ENCODE measurements around the gene PCSK5.

Gene PCSK5

DNA sequence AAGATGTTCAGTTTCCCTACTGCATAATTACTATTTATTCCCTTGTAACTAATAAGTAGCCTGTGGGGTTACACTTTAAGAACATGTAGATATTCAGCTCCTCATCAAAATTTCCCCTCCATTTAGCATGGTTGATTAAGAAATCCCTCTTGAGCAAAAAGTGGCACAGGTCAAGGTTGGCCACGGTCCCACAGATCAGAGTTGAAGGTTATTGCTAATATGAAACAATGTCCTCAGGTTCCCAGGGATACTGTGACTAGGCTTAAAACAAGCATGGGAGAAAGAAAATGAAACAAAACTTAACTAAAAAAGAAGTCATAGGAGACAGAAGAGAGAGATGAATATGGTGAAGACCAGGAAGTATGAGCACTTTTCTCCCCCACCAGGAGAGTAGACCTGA, 439.6 kb downstream of the PCSK5 start:
- no peak overlapping the region for H3K4me3 ChIP-seq (ENCODE audit: low read length in 2 of 2)
- no peaks in the 10 kb centered on the region for H3K4me1 ChIP-seq (ENCODE audit: control insufficient read depth in 2 of 2, insufficient read depth in 2 of 2, low read length in 2 of 2)

DNA sequence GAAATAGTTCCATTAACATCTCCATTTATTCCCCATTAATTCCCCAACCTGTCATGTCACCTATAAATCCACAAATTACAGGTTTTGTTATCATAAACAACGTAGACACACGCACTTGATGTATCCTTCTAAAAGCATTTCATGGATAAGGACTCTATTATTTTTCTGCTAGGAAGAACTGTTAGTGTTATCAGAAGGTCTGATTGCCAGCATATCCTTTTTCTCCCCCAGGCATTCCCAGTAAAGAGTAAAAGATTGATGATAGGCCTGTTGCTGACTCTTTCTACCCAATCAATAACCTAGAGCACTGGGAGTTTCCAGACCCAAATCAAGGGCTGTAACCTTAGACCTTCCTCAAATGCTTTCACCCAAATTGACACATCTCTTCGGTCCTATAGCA, 442.9 kb downstream of the PCSK5 start:
- H3K9me3 ChIP-seq (ENCODE audit: control insufficient read depth in 2 of 2, low read length in 2 of 2): no peaks in the 10 kb centered on the region
- H3K9ac ChIP-seq (ENCODE audit: low read depth in 1 of 2, low read length in 2 of 2): no peak overlapping the region
- H3K36me3 ChIP-seq (ENCODE audit: control insufficient read depth in 2 of 2, insufficient read depth in 2 of 2, low read length in 2 of 2): peaks cover 5 to 7% of the 10 kb centered on the region in 2 donors
- H3K4me3 ChIP-seq (ENCODE audit: low read length in 2 of 2): no peak overlapping the region
- no peak overlapping the region for H3K27ac ChIP-seq (ENCODE audit: low read depth in 2 of 2, low read length in 2 of 2)
- no peaks in the 10 kb centered on the region for H3K4me1 ChIP-seq (ENCODE audit: control insufficient read depth in 2 of 2, insufficient read depth in 2 of 2, low read length in 2 of 2)
- H3K27me3 ChIP-seq (ENCODE audit: control insufficient read depth in 2 of 2, insufficient read depth in 2 of 2, low read length in 2 of 2): no peaks in the 10 kb centered on the region

More for the DNA sequence above, 439.6 kb downstream of the PCSK5 start:
- Histone ChIP-seq H3K9ac (ENCODE audit: low read depth in 1 of 2, low read length in 2 of 2) (no peak overlapping the region), H3K27me3 (ENCODE audit: control insufficient read depth in 2 of 2, insufficient read depth in 2 of 2, low read length in 2 of 2) (no peaks in the 10 kb centered on the region), H3K27ac (ENCODE audit: low read depth in 2 of 2, low read length in 2 of 2) (no peak overlapping the region), H3K36me3 (ENCODE audit: control insufficient read depth in 2 of 2, insufficient read depth in 2 of 2, low read length in 2 of 2) (peaks cover 9 to 12% of the 10 kb centered on the region in 2 donors), H3K9me3 (ENCODE audit: control insufficient read depth in 2 of 2, low read length in 2 of 2) (no peaks in the 10 kb centered on the region)

DNA sequence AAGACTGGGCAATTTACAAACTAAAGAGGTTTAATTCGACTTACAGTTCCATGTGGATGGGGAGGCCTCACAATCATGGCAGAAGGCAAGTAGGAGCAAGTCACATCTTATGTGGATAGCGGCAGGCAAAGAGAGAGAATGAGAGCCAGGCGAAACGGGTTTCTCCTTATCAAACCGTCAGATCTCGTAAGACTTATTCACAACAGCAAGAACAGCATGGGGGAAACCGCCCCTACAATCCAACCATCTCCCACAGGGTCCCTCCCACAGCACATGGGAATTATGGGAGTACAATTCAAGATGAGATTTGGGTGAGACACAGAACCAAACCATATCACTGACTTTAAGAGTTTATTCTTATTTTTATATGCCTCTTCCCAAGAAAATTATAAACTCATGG, 443.5 kb downstream of the PCSK5 start:
- no peak overlapping the region for H3K27ac ChIP-seq (ENCODE audit: low read depth in 2 of 2, low read length in 2 of 2)
- H3K4me3 ChIP-seq (ENCODE audit: low read length in 2 of 2): no peak overlapping the region
- no peaks in the 10 kb centered on the region for H3K27me3 ChIP-seq (ENCODE audit: control insufficient read depth in 2 of 2, insufficient read depth in 2 of 2, low read length in 2 of 2)
- no peak overlapping the region for H3K9ac ChIP-seq (ENCODE audit: low read depth in 1 of 2, low read length in 2 of 2)
- H3K36me3 ChIP-seq (ENCODE audit: control insufficient read depth in 2 of 2, insufficient read depth in 2 of 2, low read length in 2 of 2): peaks cover 4 to 12% of the 10 kb centered on the region in 2 donors
- no peaks in the 10 kb centered on the region for H3K9me3 ChIP-seq (ENCODE audit: control insufficient read depth in 2 of 2, low read length in 2 of 2)
- H3K4me1 ChIP-seq (ENCODE audit: control insufficient read depth in 2 of 2, insufficient read depth in 2 of 2, low read length in 2 of 2): no peaks in the 10 kb centered on the region

DNA sequence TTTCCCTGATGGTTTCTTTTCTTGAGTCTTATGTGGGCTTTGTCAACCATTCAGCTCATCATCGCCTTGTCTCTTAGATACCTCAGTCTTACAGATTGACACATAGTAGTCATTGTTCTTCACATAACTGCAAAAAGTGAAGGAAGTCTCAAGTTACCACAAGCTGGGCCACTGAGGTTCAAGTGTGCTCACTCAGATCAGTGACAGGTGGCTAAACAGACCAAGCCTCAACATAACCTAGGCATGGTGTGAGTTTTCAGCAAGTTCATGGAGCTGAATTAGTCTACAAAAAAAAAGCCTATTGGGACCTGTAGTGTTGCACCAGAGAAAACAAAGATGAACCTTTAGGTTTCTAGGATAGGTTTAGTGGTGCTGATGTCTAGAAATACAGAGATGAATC, 445.6 kb downstream of the PCSK5 start:
- no peak overlapping the region for H3K27ac ChIP-seq (ENCODE audit: low read depth in 2 of 2, low read length in 2 of 2)
- peaks cover 4 to 7% of the 10 kb centered on the region in 2 donors for H3K36me3 ChIP-seq (ENCODE audit: control insufficient read depth in 2 of 2, insufficient read depth in 2 of 2, low read length in 2 of 2)
- no peaks in the 10 kb centered on the region for H3K4me1 ChIP-seq (ENCODE audit: control insufficient read depth in 2 of 2, insufficient read depth in 2 of 2, low read length in 2 of 2)
- H3K4me3 ChIP-seq (ENCODE audit: low read length in 2 of 2): no peak overlapping the region
- H3K9ac ChIP-seq (ENCODE audit: low read depth in 1 of 2, low read length in 2 of 2): no peak overlapping the region
- no peaks in the 10 kb centered on the region for H3K27me3 ChIP-seq (ENCODE audit: control insufficient read depth in 2 of 2, insufficient read depth in 2 of 2, low read length in 2 of 2)
- no peaks in the 10 kb centered on the region for H3K9me3 ChIP-seq (ENCODE audit: control insufficient read depth in 2 of 2, low read length in 2 of 2)

DNA sequence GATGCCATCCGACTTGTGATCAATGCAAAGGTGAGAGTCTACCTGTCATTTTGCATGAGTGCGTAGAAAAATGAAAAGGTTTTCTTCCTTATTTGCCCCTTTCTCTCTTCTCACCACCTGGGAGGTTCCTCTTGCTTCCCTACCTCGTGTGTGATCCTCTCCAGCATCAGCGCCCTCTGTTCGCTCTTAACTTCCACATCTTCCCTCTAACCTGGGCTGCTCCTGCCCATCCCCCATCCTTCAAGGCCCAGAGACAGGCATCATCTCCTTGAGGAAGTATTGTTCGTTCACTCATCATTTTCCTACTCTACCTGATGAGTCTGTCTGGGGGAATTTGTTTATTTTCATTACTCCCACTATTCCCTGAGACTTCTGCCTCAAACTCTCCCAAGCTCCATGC, 447.9 kb downstream of the PCSK5 start:
- no peak overlapping the region for H3K27ac ChIP-seq (ENCODE audit: low read depth in 2 of 2, low read length in 2 of 2)
- no peak overlapping the region for H3K9ac ChIP-seq (ENCODE audit: low read depth in 1 of 2, low read length in 2 of 2)
- no peaks in the 10 kb centered on the region for H3K9me3 ChIP-seq (ENCODE audit: control insufficient read depth in 2 of 2, low read length in 2 of 2)
- H3K36me3 ChIP-seq (ENCODE audit: control insufficient read depth in 2 of 2, insufficient read depth in 2 of 2, low read length in 2 of 2): peaks cover 0 to 5% of the 10 kb centered on the region in 2 donors
- H3K27me3 ChIP-seq (ENCODE audit: control insufficient read depth in 2 of 2, insufficient read depth in 2 of 2, low read length in 2 of 2): no peaks in the 10 kb centered on the region
- no peak overlapping the region for H3K4me3 ChIP-seq (ENCODE audit: low read length in 2 of 2)
- no peaks in the 10 kb centered on the region for H3K4me1 ChIP-seq (ENCODE audit: control insufficient read depth in 2 of 2, insufficient read depth in 2 of 2, low read length in 2 of 2)

DNA sequence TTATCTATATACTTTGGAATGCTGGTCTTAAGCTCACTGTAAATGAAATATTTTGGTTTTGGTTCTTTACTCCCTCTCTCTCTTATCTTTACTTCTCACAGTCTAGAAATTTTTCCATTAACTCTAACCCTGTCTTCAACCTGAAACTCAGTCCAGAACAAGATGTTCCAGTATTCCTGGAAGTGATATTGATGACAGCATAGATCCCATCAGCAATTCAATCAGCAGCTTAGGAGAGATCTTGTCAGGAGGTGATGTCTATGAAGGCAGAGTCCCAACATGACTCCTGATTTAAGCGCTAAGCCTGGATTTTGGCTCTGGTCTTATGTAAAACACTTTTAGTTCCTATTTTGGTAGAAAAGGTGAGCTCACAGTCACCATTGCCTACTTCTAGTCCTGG, 451.1 kb downstream of the PCSK5 start:
- H3K4me3 ChIP-seq (ENCODE audit: low read length in 2 of 2): no peak overlapping the region
- no peaks in the 10 kb centered on the region for H3K9me3 ChIP-seq (ENCODE audit: control insufficient read depth in 2 of 2, low read length in 2 of 2)
- H3K27me3 ChIP-seq (ENCODE audit: control insufficient read depth in 2 of 2, insufficient read depth in 2 of 2, low read length in 2 of 2): no peaks in the 10 kb centered on the region
- peaks cover 0 to 5% of the 10 kb centered on the region in 2 donors for H3K36me3 ChIP-seq (ENCODE audit: control insufficient read depth in 2 of 2, insufficient read depth in 2 of 2, low read length in 2 of 2)
- no peaks in the 10 kb centered on the region for H3K4me1 ChIP-seq (ENCODE audit: control insufficient read depth in 2 of 2, insufficient read depth in 2 of 2, low read length in 2 of 2)
- H3K9ac ChIP-seq (ENCODE audit: low read depth in 1 of 2, low read length in 2 of 2): no peak overlapping the region
- H3K27ac ChIP-seq (ENCODE audit: low read depth in 2 of 2, low read length in 2 of 2): no peak overlapping the region

DNA sequence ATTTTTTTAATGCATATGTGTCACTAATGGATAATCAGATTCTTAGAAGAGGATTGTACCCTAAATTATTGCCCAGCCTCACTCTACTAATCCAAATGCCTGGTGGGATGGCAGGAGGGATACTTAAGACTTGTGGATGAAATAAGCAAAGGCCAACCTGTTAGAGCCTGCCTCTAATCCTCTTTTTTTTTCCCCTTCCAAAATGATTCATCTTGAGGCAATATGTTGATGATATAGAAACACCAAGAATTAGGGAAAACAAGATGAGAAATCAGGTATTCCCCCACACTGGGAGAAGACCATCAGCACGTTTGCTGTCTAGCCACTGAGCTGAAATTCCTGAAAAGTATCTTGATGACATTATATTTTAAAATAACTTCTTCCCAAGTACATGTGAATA, 451.7 kb downstream of the PCSK5 start:
- Histone ChIP-seq H3K9me3 (ENCODE audit: control insufficient read depth in 2 of 2, low read length in 2 of 2) (no peaks in the 10 kb centered on the region), H3K27ac (ENCODE audit: low read depth in 2 of 2, low read length in 2 of 2) (no peak overlapping the region), H3K36me3 (ENCODE audit: control insufficient read depth in 2 of 2, insufficient read depth in 2 of 2, low read length in 2 of 2) (peaks cover 0 to 5% of the 10 kb centered on the region in 2 donors), H3K9ac (ENCODE audit: low read depth in 1 of 2, low read length in 2 of 2) (no peak overlapping the region), H3K4me3 (ENCODE audit: low read length in 2 of 2) (no peak overlapping the region), H3K27me3 (ENCODE audit: control insufficient read depth in 2 of 2, insufficient read depth in 2 of 2, low read length in 2 of 2) (no peaks in the 10 kb centered on the region), H3K4me1 (ENCODE audit: control insufficient read depth in 2 of 2, insufficient read depth in 2 of 2, low read length in 2 of 2) (no peaks in the 10 kb centered on the region)

DNA sequence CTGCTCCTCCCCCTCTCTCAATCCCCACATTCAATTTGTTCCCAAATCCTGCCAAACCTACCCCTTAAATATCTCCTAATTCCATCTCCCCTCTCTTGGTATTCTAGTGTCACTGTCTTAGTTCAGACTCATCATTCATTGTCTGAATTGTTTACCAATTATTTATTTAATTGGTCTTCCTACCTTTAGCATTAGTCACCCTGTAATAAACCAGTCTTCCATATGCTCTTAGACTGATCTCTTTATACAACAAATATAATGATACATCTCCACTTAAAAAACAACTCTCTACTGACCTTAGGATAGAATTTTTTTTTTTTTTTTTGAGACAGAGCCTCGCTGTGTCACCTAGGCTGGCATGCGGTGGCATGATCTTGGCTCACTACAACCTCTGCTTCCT, 452.4 kb downstream of the PCSK5 start:
- peaks cover 0 to 5% of the 10 kb centered on the region in 2 donors for H3K36me3 ChIP-seq (ENCODE audit: control insufficient read depth in 2 of 2, insufficient read depth in 2 of 2, low read length in 2 of 2)
- H3K4me1 ChIP-seq (ENCODE audit: control insufficient read depth in 2 of 2, insufficient read depth in 2 of 2, low read length in 2 of 2): no peaks in the 10 kb centered on the region
- H3K27me3 ChIP-seq (ENCODE audit: control insufficient read depth in 2 of 2, insufficient read depth in 2 of 2, low read length in 2 of 2): no peaks in the 10 kb centered on the region
- H3K27ac ChIP-seq (ENCODE audit: low read depth in 2 of 2, low read length in 2 of 2): no peak overlapping the region
- H3K9me3 ChIP-seq (ENCODE audit: control insufficient read depth in 2 of 2, low read length in 2 of 2): no peaks in the 10 kb centered on the region
- no peak overlapping the region for H3K9ac ChIP-seq (ENCODE audit: low read depth in 1 of 2, low read length in 2 of 2)
- no peak overlapping the region for H3K4me3 ChIP-seq (ENCODE audit: low read length in 2 of 2)

DNA sequence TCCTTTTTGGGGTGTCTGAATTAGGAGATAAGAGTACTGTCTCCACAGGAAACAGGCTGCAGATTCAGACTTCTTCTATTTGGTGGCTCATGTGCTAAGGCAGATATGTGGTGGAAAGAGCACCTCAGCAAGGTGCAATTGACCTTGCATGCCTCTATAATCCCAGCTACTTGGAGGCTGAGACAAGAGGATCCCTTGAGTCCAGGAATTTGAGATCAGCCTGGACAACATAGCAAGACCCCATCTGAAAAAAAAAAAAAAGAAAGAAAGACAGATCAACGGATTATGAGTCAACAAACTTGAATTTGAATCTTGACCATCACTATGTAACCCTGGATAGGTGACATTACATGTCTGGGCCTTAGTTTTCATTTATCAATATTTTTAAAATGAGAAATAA, 459.4 kb downstream of the PCSK5 start:
- Histone ChIP-seq H3K4me3 (ENCODE audit: low read length in 2 of 2) (no peak overlapping the region), H3K36me3 (ENCODE audit: control insufficient read depth in 2 of 2, insufficient read depth in 2 of 2, low read length in 2 of 2) (peaks cover 3 to 4% of the 10 kb centered on the region in 2 donors), H3K4me1 (ENCODE audit: control insufficient read depth in 2 of 2, insufficient read depth in 2 of 2, low read length in 2 of 2) (no peaks in the 10 kb centered on the region), H3K9me3 (ENCODE audit: control insufficient read depth in 2 of 2, low read length in 2 of 2) (no peaks in the 10 kb centered on the region), H3K27ac (ENCODE audit: low read depth in 2 of 2, low read length in 2 of 2) (no peak overlapping the region), H3K9ac (ENCODE audit: low read depth in 1 of 2, low read length in 2 of 2) (no peak overlapping the region), H3K27me3 (ENCODE audit: control insufficient read depth in 2 of 2, insufficient read depth in 2 of 2, low read length in 2 of 2) (no peaks in the 10 kb centered on the region)

DNA sequence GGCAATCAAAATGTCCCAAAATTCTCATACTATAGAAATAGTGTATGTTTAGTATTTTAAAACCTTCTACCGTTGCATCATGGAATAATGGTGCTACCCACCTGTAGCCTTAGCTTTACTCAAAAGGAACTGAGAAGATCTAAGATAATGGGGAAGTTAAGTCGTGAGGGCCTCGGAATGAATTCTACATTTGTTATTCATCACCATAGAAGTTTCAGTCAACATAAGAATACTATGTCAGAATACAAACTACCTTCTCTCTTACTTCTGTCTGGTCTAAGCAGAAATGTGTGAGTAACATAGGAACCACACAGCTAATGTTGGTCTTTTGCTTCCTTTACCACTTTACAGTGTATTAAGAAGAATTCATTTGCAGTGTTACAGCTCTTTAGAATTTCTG, 460.5 kb downstream of the PCSK5 start:
- H3K4me1 ChIP-seq (ENCODE audit: control insufficient read depth in 2 of 2, insufficient read depth in 2 of 2, low read length in 2 of 2): no peaks in the 10 kb centered on the region
- no peaks in the 10 kb centered on the region for H3K27me3 ChIP-seq (ENCODE audit: control insufficient read depth in 2 of 2, insufficient read depth in 2 of 2, low read length in 2 of 2)
- no peaks in the 10 kb centered on the region for H3K9me3 ChIP-seq (ENCODE audit: control insufficient read depth in 2 of 2, low read length in 2 of 2)
- H3K36me3 ChIP-seq (ENCODE audit: control insufficient read depth in 2 of 2, insufficient read depth in 2 of 2, low read length in 2 of 2): peaks cover 3 to 4% of the 10 kb centered on the region in 2 donors
- no peak overlapping the region for H3K9ac ChIP-seq (ENCODE audit: low read depth in 1 of 2, low read length in 2 of 2)
- no peak overlapping the region for H3K4me3 ChIP-seq (ENCODE audit: low read length in 2 of 2)
- H3K27ac ChIP-seq (ENCODE audit: low read depth in 2 of 2, low read length in 2 of 2): no peak overlapping the region

DNA sequence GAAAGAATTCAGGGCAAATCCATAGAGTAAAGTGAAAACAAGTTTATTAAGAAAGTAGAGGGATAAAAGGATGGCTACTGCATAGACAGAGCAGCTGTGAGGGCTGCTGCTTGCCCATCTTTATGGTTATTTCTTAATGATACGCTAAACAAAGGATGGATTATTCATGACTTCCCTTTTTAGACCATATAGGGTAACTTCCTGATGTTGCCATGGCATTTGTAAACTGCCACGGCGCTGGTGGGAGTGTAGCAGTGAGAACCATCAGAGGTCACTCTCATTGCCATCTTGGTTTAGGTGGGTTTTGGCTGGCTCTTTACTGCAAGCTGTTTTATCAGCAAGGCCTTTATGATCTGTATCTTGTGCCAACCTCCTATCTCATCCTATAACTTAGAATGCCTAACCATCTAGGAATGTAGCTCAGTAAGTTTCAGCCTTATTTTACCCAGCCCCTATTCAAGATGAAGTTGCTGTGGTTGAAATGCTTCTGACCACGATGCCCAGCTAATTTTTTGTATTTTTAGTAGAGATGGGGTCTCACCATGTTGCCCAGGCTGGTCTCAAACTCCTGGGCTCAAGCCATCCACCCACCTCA, 461.6 kb downstream of the PCSK5 start:
- Histone ChIP-seq H3K4me3 (ENCODE audit: low read length in 2 of 2) (no peak overlapping the region), H3K4me1 (ENCODE audit: control insufficient read depth in 2 of 2, insufficient read depth in 2 of 2, low read length in 2 of 2) (no peaks in the 10 kb centered on the region), H3K9me3 (ENCODE audit: control insufficient read depth in 2 of 2, low read length in 2 of 2) (no peaks in the 10 kb centered on the region), H3K27ac (ENCODE audit: low read depth in 2 of 2, low read length in 2 of 2) (no peak overlapping the region), H3K36me3 (ENCODE audit: control insufficient read depth in 2 of 2, insufficient read depth in 2 of 2, low read length in 2 of 2) (peaks cover 3 to 4% of the 10 kb centered on the region in 2 donors), H3K27me3 (ENCODE audit: control insufficient read depth in 2 of 2, insufficient read depth in 2 of 2, low read length in 2 of 2) (no peaks in the 10 kb centered on the region), H3K9ac (ENCODE audit: low read depth in 1 of 2, low read length in 2 of 2) (no peak overlapping the region)
